ENCODE results near the gene GPRC5D.

GRCh38 chr12:12996209-12996608, 44.2 kb upstream of the GPRC5D start:
- TF ChIP-seq CTCF (optimal IDR thresholded peaks at IDR 0.05 in 1 of 3, IDR thresholded peaks at IDR 0.05 in 1 of 3, conservative IDR thresholded peaks at IDR 0.05 in 1 of 3; ENCODE audit: extremely low read depth in 1 of 3, insufficient read depth in 2 of 3, low read length in 3 of 3) (no peak), EZH2 (IDR thresholded peaks at IDR 0.05; ENCODE audit: low read length) (no peak)
